Activated CD8-positive, alpha-beta T cell treated with anti-CD3 and anti-CD28 coated beads, Interleukin-2, amount 10 ng/mL, durations not matched to agents 7 days and 5 days (primary cell): ENCODE results near the gene FGFRL1. TPM values are rescaled to one million over a fixed set of nuclear protein-coding genes. Genes with fewer than 3 reads are reported as not detected.

Experiments
- ATAC-seq: fragments of 150-1000 bp; cut with Tn5 transposase; one replicate; pipeline ENCODE4 v1.10.0; 2021; ENCODE audit warnings: moderate library complexity
- CTCF ChIA-PET: fragments of 350-600 bp; sonication (Branson Sonifier 250); formaldehyde crosslinking; loops from one replicate; lab custom pipeline; 2021; ENCODE audit warnings: antibody characterized with exemption; lab: Charles Lee
- POLR2A ChIA-PET: fragments of 350-600 bp; sonication (Branson Sonifier 250); formaldehyde crosslinking; loops from one replicate; lab custom pipeline; 2021; ENCODE audit warnings: antibody characterized with exemption; lab: Charles Lee
- DNase-seq: peaks from one replicate; pipeline ENCODE4 v3.0.0-alpha.2; 2020
- H3K27ac Mint-ChIP-seq: one replicate; pipeline ENCODE4 v1.8.0; 2021; ENCODE audit warnings: mild to moderate bottlenecking, mixed read lengths
- H3K27me3 Mint-ChIP-seq: one replicate; pipeline ENCODE4 v1.8.0; 2021; ENCODE audit warnings: low read depth, mixed read lengths
- H3K36me3 Mint-ChIP-seq: one replicate; pipeline ENCODE4 v1.8.0; 2021; ENCODE audit warnings: low read depth, mixed read lengths
- H3K4me1 Mint-ChIP-seq: one replicate; pipeline ENCODE4 v1.8.0; 2021; ENCODE audit warnings: low read depth, mixed read lengths
- H3K4me3 Mint-ChIP-seq: one replicate; pipeline ENCODE4 v1.8.0; 2021; ENCODE audit warnings: mild to moderate bottlenecking, mixed read lengths
- H3K9me3 Mint-ChIP-seq: one replicate; pipeline ENCODE4 v1.8.0; 2022; ENCODE audit warnings: mixed read lengths; ENCODE audit not compliant: insufficient read depth
- total RNA-seq, 2 experiments: library from RNA; stranded (reverse); gene quantifications; one replicate each; pipeline ENCODE4 v1.2.3, GENCODE V29; 2021

Gene FGFRL1
- total RNA-seq, 2 experiments from 2014 or later = 8.1 to 10.1 TPM

DNA sequence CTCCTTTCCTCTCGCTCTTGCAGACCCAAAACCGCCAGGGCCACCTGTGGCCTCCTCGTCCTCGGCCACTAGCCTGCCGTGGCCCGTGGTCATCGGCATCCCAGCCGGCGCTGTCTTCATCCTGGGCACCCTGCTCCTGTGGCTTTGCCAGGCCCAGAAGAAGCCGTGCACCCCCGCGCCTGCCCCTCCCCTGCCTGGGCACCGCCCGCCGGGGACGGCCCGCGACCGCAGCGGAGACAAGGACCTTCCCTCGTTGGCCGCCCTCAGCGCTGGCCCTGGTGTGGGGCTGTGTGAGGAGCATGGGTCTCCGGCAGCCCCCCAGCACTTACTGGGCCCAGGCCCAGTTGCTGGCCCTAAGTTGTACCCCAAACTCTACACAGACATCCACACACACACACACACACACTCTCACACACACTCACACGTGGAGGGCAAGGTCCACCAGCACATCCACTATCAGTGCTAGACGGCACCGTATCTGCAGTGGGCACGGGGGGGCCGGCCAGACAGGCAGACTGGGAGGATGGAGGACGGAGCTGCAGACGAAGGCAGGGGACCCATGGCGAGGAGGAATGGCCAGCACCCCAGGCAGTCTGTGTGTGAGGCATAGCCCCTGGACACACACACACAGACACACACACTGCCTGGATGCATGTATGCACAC is 13.6 kb downstream of the FGFRL1 start:
- Mint-ChIP-seq H3K27ac (peak overlapping the region; percentile 20), H3K27me3 (no peaks in the 10 kb centered on the region), H3K4me3 (no peak overlapping the region), H3K4me1 (peaks cover 7% of the 10 kb centered on the region), H3K36me3 (peaks cover 5% of the 10 kb centered on the region), H3K9me3 (no peaks in the 10 kb centered on the region)
- ChIA-PET POLR2A (no interaction called here), CTCF (no interaction called here)
- ATAC-seq (no peak), DNase-seq (no peak)

DNA sequence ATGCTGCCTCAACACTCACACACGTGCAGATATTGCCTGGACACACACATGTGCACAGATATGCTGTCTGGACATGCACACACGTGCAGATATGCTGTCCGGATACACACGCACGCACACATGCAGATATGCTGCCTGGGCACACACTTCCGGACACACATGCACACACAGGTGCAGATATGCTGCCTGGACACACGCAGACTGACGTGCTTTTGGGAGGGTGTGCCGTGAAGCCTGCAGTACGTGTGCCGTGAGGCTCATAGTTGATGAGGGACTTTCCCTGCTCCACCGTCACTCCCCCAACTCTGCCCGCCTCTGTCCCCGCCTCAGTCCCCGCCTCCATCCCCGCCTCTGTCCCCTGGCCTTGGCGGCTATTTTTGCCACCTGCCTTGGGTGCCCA is 14.7 kb downstream of the FGFRL1 start:
- H3K27ac Mint-ChIP-seq = no peak overlapping the region
- H3K9me3 Mint-ChIP-seq = no peaks in the 10 kb centered on the region

DNA sequence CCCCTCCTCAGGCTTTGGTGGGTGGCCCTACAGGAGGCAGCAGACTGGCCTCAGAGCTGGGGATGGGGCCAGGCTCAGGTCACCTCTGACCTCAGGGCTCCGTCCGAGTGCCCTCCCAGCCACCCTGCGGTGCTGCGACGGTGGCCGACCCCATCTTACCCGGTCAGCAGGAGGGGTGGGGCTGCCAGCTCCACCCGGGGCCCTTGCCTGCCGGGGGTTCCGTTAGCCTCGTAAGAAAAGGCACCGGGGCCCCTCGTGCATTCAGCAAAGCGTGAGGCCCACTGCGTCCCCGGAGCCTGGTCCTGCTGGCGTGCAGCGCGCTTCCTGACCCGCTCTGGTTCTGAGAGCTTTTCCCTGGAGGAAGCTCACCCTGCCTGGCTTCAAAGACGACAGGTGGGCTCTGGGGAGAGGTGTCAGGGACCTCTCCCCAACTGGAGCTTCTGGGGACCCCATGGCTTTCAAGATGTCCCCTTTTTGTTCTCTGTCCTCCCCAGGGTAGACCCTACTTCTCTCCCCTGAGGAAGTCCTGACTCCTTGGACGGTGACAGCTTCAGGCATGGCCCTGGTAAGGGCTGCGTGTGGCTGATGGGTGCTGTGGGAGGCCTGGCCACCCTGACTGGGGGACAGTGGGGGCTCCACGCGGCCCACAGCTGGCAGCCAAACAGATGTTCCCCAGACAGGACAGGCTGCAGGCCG is 15.9 kb downstream of the FGFRL1 start:
- no peaks in the 10 kb centered on the region for H3K9me3 Mint-ChIP-seq
- POLR2A ChIA-PET = no interaction called here
- ATAC-seq = no peak
- DNase-seq = no peak
- H3K27me3 Mint-ChIP-seq = no peaks in the 10 kb centered on the region
- CTCF ChIA-PET = no interaction called here
- peaks cover 5% of the 10 kb centered on the region for H3K36me3 Mint-ChIP-seq
- H3K4me3 Mint-ChIP-seq = no peak overlapping the region
- H3K4me1 Mint-ChIP-seq = peaks cover 7% of the 10 kb centered on the region
- no peak overlapping the region for H3K27ac Mint-ChIP-seq

More for the DNA sequence above, 14.7 kb downstream of the FGFRL1 start:
- Mint-ChIP-seq H3K4me3 (no peak overlapping the region), H3K36me3 (peaks cover 5% of the 10 kb centered on the region), H3K27me3 (no peaks in the 10 kb centered on the region), H3K4me1 (peaks cover 7% of the 10 kb centered on the region)
- ChIA-PET CTCF (no interaction called here), POLR2A (no interaction called here)
- ATAC-seq (peak; percentile 63), DNase-seq (peak; percentile 46)

DNA sequence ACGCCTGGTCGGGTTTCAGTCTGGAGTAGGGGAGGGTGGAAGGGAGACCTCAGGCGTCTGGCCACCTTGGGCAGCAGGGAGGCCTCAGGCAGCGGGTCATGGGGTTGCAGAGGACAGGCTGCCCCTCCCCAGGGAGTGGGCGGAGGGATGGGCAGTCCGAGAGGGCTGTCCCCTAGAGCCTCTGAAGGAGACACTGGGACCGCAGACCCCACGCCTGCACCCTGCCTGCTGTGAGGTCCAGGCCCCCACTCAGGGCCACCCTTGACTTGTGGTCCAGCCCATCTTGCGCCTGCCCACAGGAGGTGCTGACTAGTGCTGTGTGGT is 16.5 kb downstream of the FGFRL1 start:
- CTCF ChIA-PET = no interaction called here

DNA sequence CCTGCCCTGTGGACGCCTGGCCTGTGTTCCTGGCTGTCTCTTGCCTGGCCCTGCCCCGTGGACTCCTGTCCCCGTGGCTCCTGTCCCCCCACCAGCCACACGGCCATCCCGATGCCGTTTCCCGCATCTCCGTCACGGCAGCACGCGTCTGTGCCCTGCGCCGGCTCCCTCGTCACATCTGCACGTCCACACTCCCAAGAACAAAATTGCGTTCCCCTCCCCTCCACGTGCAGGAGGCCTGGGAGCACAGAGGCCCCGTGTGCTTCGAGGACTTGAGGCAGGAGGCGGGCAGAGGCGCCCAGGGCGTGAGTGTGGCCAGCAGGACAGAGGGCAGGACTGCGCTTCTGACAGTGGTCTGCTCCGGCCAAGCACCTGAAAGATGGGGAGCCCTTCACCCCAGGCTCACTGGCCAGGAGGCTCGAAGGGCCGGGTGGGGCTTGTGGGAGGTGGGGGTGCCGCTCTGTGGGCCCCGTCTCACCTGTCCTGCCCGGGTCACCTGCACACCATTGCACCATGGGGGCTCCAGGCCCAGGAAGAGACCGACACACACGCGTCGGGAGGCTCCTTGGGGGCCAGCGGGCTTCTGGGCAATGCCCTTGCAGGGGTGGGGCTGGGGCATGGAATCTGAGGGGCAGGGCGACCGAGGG is 17.3 kb downstream of the FGFRL1 start:
- no peaks in the 10 kb centered on the region for H3K9me3 Mint-ChIP-seq
- POLR2A ChIA-PET = no interaction called here

More for the DNA sequence above, 16.5 kb downstream of the FGFRL1 start:
- no peak for DNase-seq
- ATAC-seq = no peak
- Mint-ChIP-seq H3K27ac (no peak overlapping the region), H3K36me3 (peaks cover 5% of the 10 kb centered on the region), H3K9me3 (no peaks in the 10 kb centered on the region), H3K4me3 (no peak overlapping the region), H3K4me1 (peaks cover 7% of the 10 kb centered on the region), H3K27me3 (no peaks in the 10 kb centered on the region)
- POLR2A ChIA-PET = no interaction called here

DNA sequence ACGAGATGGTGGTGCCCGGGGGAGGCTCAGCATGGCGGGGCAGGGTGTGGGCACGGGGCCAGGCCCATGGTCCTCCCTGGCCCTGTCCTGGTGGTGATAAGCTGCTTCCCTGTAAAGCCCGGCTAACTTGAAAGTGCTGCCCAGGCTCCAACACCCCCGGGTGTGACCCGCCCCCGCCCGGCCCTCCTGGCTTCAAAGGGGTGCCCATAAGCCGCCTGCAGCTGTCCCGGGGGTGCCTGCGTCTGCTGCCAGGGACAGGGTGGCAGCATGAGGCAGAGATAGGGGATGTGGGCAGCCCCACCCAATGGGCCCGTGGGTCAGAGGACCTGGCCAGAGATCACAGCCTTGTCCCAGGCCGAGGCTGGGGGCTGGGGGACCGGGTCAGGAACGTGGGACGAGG is 18.1 kb downstream of the FGFRL1 start:
- DNase-seq = no peak
- peaks cover 5% of the 10 kb centered on the region for H3K36me3 Mint-ChIP-seq

More for the DNA sequence above, 17.3 kb downstream of the FGFRL1 start:
- no peak for ATAC-seq
- no peak for DNase-seq
- Mint-ChIP-seq H3K27ac (no peak overlapping the region), H3K4me3 (no peak overlapping the region), H3K4me1 (peaks cover 7% of the 10 kb centered on the region), H3K27me3 (no peaks in the 10 kb centered on the region), H3K36me3 (peaks cover 5% of the 10 kb centered on the region)
- CTCF ChIA-PET = no interaction called here

DNA sequence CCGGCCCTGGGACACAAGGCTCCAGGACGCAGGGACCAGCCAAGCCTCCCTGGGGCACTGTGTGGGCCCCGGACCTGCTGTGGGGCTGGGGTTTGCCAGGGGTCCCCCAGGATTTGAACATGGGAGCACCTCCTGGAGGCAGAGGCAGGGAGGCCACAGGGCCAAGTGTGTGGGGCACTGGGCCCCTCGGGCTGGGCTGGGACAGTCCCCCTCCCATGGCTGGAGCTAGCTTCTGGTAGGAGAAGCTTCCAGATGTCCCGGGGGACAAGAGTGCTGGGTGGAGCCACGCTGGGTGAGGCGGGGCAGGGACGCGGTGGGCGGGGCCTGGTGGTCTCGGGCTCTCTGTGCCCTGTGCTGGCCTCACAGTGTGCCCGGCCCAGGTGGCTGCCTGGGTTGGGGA is 18.6 kb downstream of the FGFRL1 start:
- DNase-seq = no peak
- H3K36me3 Mint-ChIP-seq = peaks cover 4% of the 10 kb centered on the region
- CTCF ChIA-PET = no interaction called here

More for the DNA sequence above, 18.1 kb downstream of the FGFRL1 start:
- POLR2A ChIA-PET = no interaction called here
- H3K9me3 Mint-ChIP-seq = no peaks in the 10 kb centered on the region
- CTCF ChIA-PET = no interaction called here
- ATAC-seq = no peak
- peaks cover 7% of the 10 kb centered on the region for H3K4me1 Mint-ChIP-seq
- no peak overlapping the region for H3K27ac Mint-ChIP-seq
- no peak overlapping the region for H3K4me3 Mint-ChIP-seq
- no peaks in the 10 kb centered on the region for H3K27me3 Mint-ChIP-seq

DNA sequence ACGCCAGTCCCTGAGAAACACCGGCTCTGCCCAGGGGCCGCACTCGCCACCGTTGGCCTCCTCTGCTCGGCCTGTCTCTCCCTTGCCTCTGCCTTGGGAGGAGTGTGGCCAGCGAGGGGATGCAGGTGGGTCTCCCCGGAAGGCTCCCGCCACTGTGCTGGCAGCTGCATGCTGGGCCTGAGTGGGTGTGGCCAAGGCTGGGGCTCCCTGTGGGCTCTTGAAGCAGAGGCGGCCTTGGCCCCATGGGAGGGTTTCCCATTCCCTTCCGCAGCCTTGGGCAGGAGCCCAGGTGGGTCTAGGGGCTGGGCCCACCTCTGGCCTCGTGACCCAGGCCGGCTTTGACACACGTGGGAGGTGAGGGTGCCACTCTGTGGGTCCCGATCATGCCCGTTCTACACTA is 19.1 kb downstream of the FGFRL1 start:
- Mint-ChIP-seq H3K9me3 (no peaks in the 10 kb centered on the region), H3K4me3 (no peak overlapping the region), H3K4me1 (peaks cover 6% of the 10 kb centered on the region), H3K27me3 (no peaks in the 10 kb centered on the region), H3K36me3 (no peaks in the 10 kb centered on the region), H3K27ac (no peak overlapping the region)
- DNase-seq (no peak), ATAC-seq (no peak)
- POLR2A ChIA-PET = no interaction called here
- CTCF ChIA-PET = no interaction called here

More for the DNA sequence above, 18.6 kb downstream of the FGFRL1 start:
- POLR2A ChIA-PET = no interaction called here
- no peak overlapping the region for H3K27ac Mint-ChIP-seq
- H3K4me1 Mint-ChIP-seq = peaks cover 7% of the 10 kb centered on the region
- no peaks in the 10 kb centered on the region for H3K9me3 Mint-ChIP-seq
- ATAC-seq = no peak
- no peak overlapping the region for H3K4me3 Mint-ChIP-seq
- no peaks in the 10 kb centered on the region for H3K27me3 Mint-ChIP-seq

DNA sequence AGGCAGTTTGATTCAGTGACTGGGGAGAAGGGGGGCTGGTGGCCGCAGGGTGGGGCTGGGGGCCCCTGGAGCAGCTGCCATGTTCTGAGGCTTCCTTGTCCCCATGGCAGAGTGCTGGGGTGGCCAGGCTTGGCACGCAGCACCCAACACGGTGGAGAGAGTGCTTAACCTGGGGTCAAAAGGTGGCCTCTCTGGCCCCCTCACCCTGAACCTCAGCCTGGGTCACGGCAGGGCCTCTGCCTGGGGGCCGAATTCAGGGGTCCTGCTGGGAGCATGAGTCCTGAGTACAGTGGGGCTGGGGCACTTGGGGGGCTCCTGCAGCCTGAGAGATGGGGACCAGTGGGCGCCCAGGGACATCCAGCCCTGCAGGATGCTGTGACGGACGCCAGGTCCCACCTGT is 19.9 kb downstream of the FGFRL1 start:
- ATAC-seq = no peak
- no peak overlapping the region for H3K27ac Mint-ChIP-seq
- no peaks in the 10 kb centered on the region for H3K9me3 Mint-ChIP-seq
- DNase-seq = no peak
- no peaks in the 10 kb centered on the region for H3K36me3 Mint-ChIP-seq
- no peaks in the 10 kb centered on the region for H3K27me3 Mint-ChIP-seq
- no peak overlapping the region for H3K4me3 Mint-ChIP-seq
- ChIA-PET POLR2A (no interaction called here), CTCF (no interaction called here)
- H3K4me1 Mint-ChIP-seq = no peaks in the 10 kb centered on the region

DNA sequence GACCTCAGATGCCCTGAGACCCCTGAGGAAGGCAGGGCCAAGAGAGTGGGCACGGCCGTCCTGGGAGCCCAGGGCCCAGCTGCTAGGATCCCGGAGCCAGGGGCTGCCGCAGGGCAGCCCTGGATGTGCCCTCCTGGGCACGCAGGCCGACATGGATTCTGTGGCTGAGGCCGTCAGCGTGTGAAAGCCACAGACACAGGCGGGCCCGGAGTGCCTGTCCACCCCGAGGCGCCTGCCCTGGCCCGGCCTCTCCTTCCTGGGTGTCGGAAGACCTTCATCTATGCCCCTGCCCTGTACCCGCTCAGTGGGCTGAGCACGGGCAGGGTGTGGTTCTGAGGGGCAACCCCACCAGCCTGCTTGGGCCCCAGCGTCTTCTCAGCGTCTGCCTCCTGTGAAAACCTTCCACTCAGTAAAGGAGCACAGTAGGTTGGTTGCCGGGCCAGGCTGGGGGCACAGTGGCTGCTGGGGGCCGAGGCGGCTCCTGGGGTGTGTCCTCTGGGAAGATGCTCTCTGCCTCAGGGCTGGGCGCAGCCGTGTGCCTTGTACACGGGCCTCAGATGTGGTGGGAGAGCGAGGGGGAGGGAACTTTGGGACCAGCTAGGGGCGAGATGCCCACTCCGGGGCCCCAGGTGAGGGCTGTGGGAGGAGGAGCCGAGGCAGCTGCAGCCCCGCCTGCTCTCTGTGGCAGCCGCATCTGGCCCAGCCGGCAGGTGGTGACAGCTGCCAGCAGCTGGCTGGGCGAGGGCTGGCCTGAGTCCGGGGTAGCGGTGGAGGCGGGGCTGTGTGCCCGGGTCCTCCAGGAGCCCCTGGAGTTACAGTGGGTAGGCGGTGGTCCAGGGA is 20.8 kb downstream of the FGFRL1 start:
- no peaks in the 10 kb centered on the region for H3K4me1 Mint-ChIP-seq
- no peak for ATAC-seq

DNA sequence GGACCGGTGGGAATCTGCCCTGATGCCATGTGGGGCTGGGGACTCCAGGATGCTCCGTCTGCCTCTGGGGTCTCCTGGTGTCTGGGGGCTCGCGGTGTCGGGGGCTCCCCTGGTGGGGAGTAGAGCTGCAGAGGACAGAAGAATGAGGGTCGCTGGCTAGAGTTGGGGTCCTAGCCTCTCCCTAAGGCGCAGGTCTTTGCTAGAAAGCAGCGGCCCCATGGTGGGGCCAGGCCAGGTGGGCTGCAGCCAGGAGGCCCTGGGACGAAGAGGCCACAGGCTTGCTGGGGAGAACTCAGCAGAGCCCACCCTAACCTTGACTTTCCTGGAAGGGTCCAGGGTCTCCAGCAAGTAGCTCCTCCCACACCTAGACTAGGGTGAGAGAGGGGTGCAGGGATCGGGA is 21.4 kb downstream of the FGFRL1 start:
- Mint-ChIP-seq H3K27me3 (no peaks in the 10 kb centered on the region), H3K36me3 (no peaks in the 10 kb centered on the region), H3K9me3 (no peaks in the 10 kb centered on the region), H3K27ac (no peak overlapping the region), H3K4me3 (no peak overlapping the region), H3K4me1 (no peaks in the 10 kb centered on the region)
- POLR2A ChIA-PET = no interaction called here
- DNase-seq = no peak
- no peak for ATAC-seq
- CTCF ChIA-PET = no interaction called here

More for the DNA sequence above, 20.8 kb downstream of the FGFRL1 start:
- H3K36me3 Mint-ChIP-seq = no peaks in the 10 kb centered on the region
- no peak overlapping the region for H3K27ac Mint-ChIP-seq
- H3K9me3 Mint-ChIP-seq = no peaks in the 10 kb centered on the region
- ChIA-PET CTCF (no interaction called here), POLR2A (no interaction called here)
- H3K27me3 Mint-ChIP-seq = no peaks in the 10 kb centered on the region
- H3K4me3 Mint-ChIP-seq = no peak overlapping the region
- no peak for DNase-seq
